Left colon (tissue), 2 donors: Measurements from ENCODE around the gene MRPS27. TPM values are rescaled to one million over a fixed set of nuclear protein-coding genes. Genes with fewer than 3 reads are reported as not detected.
A peak's percentile ranks its signal among the peaks of the same experiment; 100 is the strongest.

Experiments
- ATAC-seq: fragments of 200-7000 bp; cut with Tn5 transposase; one replicate; pipeline ENCODE4 v1.9.1; 2020; ENCODE audit warnings: mild to moderate bottlenecking, moderate library complexity
- DNase-seq, 2 donors: peaks; one replicate each; pipeline ENCODE4 v3.0.0-alpha.2; 2020
- intact Hi-C, 2 donors: fragments of 100-400 bp; cut with DNase I in 1 of 2; cut with micrococcal nuclease in 1 of 2; formaldehyde crosslinking; loops; one replicate each; pipeline versions ENCODE4 v1.11.2 to v1.14.0; 2022; cut with DNase I, micrococcal nuclease
- long read RNA-seq: library from polyadenylated mRNA; unstranded; transcript quantifications from one replicate; pipeline ENCODE4 v2.0.0, GENCODE V29; 2021
- total RNA-seq, 2 donors: library from RNA; stranded (reverse); fragmentation: NEBNext Ultra II Directional; extraction: Animal tissue kit (Norgen Biotek cat#: 25700); gene quantifications; one replicate each; pipeline ENCODE4 v1.2.1, GENCODE V29; 2021
- donor health status: DM: no; HTN: no; CAD: no.
- donor health status: DM: yes; HTN: yes; CAD: no.

Gene MRPS27
- total RNA-seq, result 10 to 100 TPM; 35.6 to 40.6 TPM
- long read RNA-seq, transcript MRPS27-201 (11 exons, 2,785 nt), result major isoform, 29 of 53 reads
- long read RNA-seq, transcript MRPS27-202 (11 exons, 2,628 nt), result minor isoform, 8 of 53 reads
- long read RNA-seq, partial matches to known transcripts, result 5 of 53 reads
- long read RNA-seq, other reads (novel, unspliced or antisense), result 9 of 53 reads

DNA sequence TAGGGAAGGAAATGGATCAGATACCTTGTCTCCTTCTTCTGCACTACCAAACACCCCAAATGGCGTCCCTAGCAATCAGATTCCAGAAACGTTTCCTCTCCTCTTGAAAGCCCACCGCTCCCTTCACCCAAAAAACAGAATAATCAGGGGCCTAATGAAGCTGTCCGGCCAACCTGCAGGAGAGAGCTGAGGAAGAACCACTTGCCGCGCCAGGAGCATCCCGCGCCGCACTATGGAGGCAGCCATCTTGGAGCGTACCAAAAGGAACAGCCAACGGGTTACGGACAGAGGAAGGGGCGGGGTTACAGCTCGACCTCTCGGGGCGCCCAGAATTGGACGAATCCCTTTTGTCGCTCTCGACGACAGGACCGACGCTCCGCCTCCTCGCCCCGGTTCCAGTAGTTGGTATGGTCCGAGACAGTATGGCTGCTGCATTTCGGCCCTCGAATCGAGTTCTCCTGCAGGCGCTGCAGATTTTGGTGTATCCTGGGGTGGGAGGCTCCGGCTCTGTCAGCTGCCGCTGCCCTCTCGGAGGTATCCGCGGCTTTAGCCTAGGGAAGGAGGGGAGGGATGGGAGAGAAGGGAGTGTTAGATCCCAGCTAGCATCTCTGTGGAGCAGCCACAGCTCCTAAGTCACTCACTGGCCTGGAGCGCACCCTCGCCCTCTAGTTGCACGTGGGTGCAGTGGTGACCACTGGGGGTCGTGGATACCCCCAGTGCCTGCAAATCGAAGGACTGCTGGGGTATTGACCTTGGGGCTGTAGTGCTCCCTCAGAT, at the start of gene MRPS27, which contains the start of gene PTCD2:
TSS of gene MRPS27 (minus strand) at position 265 of the 777 bp plus-strand sequence. CDS start at position 246, 19 bp downstream.
TSS of gene PTCD2 (plus strand) at position 398 of the 777 bp plus-strand sequence. CDS start at position 408, 10 bp downstream.
- intact Hi-C loops, result no loop called here
- peak; percentile 97 to 98 for DNase-seq
- ATAC-seq, result peak; percentile 99

DNA sequence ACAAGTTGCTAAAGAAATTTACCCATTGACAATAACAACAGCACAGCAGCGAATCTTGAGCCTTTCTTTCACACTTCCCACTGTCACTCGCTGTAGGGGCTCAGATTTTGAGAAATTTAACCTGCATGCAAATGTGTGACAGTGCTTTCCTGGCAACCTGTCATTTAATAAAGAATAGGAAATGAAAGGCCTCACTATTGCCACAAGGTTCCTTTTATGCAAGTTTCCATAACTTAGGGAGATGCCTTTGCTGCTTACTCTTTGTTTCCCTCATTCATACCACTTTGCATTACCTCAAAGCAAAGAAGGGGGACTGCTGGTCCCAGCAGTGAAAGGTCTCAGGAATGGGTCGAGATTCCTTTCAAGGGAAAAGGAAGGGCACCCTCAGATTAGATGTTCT, 49.7 kb upstream of the MRPS27 start:
- ATAC-seq, result no peak
- intact Hi-C loops, result loop anchor here (5.0 to 10.0 kb wide), 3 partner anchors 153 to 455 kb away; no protein-coding TSS in a partner anchor

DNA sequence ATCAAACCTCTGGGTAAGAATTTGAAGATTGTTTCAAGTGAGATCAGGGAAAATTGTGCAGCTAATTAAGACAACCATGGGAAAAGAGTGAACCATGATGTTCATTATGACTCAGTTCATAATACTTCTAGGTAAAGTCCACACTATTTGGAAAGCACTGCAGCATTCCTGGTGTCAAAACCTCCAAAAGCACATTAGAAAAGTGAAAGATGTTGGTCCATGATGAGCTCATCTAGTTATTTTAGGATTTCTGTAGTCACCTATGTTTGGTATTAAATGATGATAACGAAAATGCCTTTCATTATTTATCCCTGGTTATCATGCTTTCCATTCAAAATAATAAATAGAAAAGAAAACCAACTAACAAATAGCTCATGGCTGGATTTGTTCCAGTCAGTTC, 49.3 kb upstream of the MRPS27 start:
- intact Hi-C loops, result loop anchor here in 1 of 2 donors (5.0 to 10.0 kb wide), 2 partner anchors 153 to 456 kb away; no protein-coding TSS in a partner anchor
- no peak for ATAC-seq
- DNase-seq, result no peak

More for the DNA sequence above, 49.7 kb upstream of the MRPS27 start:
- DNase-seq, result no peak

DNA sequence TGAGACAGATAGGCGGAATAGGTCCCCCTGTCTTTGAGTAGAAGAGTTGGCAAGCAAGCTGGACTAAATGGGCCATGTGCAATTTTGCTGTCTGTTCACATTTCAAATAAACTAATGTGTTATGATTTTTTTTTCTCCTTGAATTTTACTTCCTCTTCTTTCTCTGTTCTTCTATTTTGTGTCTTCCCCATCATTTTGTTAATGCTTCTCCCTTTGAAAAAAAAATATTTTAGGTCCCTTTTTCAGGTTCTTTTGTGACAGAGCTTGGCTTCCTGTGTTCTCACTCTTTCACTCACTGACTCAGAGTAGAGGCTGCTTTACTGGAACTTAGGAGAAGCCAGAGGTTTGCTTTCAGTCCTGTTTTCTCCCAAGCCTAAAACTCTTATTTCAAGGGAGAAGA, 48.2 kb upstream of the MRPS27 start:
- no peak for ATAC-seq
- DNase-seq, result no peak
- intact Hi-C loops, result loop anchor here in 1 of 2 donors (5.0 to 10.0 kb wide), 2 partner anchors 154 to 457 kb away; no protein-coding TSS in a partner anchor

DNA sequence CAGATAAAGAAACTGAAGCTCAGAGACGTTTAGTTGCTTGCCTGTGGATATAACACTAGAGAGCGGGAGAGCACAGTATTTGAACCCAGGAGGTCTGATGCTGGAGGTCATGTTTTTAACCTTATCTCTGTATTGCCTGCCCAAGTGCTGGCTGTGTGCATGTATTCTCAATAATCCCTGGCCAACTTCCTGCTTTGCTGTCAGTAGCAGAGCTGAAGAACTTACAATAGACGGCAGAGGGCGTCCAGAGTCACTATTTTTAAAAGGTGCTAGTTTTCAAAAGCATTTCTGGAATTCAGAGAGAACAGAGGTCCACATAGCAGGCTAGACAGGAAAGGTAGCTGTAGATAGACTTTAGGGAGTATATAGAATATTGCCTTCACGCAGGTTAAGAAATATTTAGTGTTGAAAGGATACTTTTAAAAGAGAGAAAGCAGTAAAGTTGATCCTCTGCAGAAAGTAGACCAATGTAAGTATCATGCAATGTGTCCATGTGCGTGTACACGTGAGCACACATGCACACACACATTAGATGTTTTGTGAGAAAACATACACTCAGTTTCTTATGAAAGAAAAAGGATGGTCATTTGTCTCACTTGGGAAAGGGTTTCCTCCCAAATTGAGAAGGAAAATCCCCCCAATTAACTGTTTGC, 46.4 kb upstream of the MRPS27 start:
- DNase-seq, result peak; percentile 54 to 73
- intact Hi-C loops, result loop anchor here in 1 of 2 donors (5.0 to 10.0 kb wide), 2 partner anchors 156 to 458 kb away; no protein-coding TSS in a partner anchor
- ATAC-seq, result peak; percentile 99

DNA sequence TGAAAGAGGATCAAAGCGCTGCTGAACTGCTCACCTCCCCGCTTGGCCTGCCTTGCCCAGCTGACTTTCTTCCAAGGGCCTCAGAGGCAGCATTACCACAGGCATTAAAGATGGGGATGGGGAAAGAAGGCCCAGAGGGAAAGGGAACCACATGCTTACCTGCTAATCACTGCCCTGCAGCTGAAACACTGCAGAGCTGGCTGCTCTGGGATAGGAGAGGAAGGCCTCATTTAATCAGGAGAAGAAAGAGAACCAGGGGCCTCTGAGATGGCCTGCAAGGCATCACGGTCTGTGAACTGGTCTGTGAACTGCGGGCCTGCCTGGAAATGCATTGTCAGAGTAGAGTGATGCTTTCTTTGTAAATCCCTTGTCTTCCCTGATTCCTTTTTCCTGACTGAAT, 44.9 kb upstream of the MRPS27 start:
- ATAC-seq (no peak), DNase-seq (no peak)
- intact Hi-C loops, result loop anchor here in 1 of 2 donors (5.0 to 10.0 kb wide), 2 partner anchors 157 to 460 kb away; no protein-coding TSS in a partner anchor

DNA sequence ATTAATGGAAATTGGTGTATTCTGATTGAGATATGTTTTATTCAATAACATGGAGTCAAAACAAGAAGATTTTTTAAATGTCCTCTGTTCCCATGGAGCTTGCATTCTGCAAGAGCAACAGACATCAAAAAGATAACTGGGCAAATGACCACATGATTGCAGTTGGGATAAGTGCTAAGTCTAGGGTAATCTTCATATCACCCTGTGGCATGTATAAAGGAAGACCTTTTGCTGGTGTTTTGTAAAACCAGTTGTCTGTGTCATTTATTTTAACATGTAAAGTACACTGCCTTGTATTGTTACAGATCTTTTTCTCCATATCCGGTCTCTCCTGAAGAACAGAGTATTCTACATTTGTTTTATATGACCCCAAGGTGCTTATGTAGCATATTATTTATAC, 44.1 kb upstream of the MRPS27 start:
- ATAC-seq (no peak), DNase-seq (no peak)
- intact Hi-C loops, result loop anchor here in 1 of 2 donors (10.0 kb wide), 1 partner anchor 461 kb away; no protein-coding TSS in a partner anchor

DNA sequence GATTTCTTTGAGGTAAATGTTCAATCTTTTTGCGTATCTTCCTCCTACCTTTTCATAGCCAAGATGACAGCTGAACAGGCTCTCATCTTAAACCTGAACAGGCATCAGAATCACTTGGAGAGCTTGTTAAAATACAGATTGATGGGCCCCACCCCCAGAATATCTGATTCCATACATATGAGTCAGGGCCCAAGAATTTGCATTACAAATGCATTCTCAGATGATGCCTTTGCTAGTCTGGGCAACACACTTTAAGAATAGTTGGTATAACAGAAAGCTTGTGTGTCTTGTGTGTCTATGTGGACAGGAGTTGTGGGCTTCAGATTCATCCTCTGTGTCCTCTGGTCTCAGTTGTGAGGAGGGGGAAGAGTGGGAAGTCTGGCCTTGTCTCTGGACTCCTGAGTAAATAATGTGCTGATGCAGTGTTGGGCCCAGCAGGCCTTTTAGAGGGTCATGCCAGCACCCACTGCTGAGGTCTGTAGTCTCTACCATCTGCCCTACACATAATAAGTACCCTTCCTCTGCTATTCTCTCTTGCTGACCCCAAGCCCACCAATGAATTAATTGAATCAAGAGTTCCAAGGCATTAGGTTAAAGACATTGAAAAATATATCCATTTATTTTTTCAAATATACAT, 43.2 kb upstream of the MRPS27 start:
- DNase-seq (no peak), ATAC-seq (no peak)
- intact Hi-C loops, result loop anchor here in 1 of 2 donors (10.0 kb wide), 1 partner anchor 462 kb away; no protein-coding TSS in a partner anchor

DNA sequence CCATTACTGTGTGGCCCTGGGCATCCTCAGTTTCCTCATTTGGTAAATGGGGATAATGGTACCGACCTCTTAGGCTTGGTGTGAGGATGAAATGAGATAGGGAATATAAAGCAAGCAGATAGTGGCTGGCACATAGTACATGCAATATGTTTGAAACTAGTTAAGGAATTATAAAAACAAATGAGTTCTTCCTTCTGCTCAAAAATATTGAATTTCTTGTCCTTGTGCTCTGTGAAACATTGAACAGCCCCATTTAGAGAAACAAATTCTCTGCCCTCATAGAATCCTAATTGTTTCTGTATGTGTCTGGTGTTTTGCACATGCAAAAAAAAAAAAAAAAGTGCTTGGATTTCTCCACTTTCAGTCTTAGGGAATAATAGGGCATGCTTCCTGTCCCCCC, 39.8 kb upstream of the MRPS27 start:
- no peak for ATAC-seq
- DNase-seq, result no peak
- intact Hi-C loops, result loop anchor here in 1 of 2 donors (10.0 kb wide), 1 partner anchor 465 kb away; no protein-coding TSS in a partner anchor

DNA sequence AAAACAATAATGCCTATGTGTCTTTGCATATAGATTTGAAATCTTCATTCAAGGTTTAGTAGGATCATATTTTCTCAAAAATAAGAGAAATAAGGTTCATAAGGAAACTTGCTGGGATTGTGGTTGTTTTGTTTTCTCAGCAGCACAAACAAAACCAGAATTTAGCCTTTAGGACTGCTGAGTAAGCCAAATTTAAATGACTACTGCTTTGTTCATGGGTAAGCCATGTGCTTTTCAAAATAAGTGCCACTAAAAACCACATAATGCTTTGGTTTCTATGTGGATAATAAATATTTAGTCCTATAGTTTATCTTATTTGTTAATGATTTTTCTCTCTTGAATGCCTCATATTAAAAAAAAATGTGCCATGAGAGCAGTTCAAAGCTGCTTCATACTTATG, 38.9 kb upstream of the MRPS27 start:
- intact Hi-C loops, result no loop called here
- no peak for ATAC-seq
- DNase-seq, result no peak

DNA sequence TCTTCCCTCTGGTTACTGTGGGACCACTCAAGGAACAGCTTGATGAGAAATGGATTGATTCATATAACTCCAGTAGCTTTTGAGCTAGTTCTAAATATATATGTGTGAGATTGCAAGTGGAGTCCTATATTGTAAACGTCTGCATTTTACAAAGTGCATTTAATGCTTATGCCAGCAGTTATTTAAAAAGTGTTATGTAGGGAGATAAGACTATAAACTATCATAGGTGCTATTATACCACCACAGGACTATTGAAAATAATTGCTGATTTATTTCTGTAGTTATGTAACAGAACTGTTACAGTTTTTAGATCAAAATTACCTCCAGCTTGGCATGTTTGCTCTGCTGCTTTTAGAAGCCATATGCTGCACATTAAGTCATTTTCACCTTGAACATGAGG, 36.3 kb upstream of the MRPS27 start:
- DNase-seq (no peak), ATAC-seq (no peak)
- intact Hi-C loops, result no loop called here

DNA sequence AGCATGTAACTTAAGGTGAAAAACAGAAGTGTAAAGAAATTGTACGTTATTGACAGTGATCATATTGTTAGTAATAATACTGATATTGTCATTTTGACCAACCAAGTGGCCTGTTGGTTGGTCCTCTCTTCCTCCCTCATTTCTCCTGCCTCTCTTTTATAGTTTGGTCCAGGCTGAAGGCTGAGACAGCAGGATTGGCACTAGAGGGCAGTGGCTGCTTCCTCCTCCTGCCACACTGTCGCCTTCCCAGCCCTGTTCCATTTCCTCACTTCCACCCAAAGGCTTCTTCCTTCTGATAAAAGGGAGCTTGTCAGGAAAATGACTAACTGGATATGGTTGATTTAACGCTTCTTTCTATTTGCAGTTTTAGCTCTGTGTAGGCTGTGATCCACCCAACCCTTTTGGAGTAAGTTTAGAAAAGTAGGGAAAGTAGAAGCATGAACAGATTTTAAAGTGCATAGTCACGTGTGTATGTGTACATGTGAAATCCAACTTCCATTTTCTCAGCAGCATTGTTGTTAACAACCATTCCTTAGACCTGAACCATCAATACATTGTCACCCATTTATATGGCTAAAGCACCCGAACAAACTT, 35.8 kb upstream of the MRPS27 start:
- DNase-seq (no peak), ATAC-seq (peak; percentile 68)
- intact Hi-C loops, result no loop called here

DNA sequence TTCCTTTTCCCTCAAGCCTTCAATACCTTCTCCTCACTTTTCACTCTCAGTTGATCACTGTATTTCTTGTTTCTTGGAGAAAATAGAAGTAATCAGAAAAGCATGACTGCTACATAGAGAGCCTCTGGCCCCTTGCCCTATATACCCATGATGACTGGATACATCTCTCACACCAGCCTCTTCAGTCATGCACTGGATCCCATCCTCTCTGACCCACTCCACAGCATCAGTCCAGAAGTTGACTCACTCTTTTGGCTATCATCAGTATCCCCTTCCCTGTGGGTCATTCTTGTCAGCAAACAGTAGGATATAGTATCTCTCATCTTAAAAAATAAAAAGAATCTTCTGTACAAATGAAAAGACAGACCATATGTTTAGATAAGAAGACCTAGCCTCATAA, 33.0 kb upstream of the MRPS27 start:
- DNase-seq, result no peak
- no peak for ATAC-seq
- intact Hi-C loops, result no loop called here

DNA sequence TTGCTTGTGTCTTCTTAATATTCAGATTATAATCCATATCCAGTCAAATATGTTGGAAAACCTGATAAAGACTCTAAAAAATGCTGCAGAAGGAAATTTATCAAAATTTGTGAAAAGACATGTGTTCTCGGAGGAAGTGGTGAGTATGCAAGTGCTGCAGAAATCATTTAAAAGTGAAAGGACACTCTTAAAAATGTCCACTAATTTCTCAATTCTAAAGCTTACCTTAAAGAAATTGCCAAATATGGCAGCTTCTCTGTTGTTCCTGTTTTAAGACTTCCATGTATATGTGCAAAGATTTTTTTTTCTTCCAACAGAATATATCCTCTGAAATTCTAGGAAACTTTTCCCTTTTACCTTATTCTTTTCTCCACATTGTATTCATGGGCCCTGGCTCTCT, 32.6 kb upstream of the MRPS27 start:
- intact Hi-C loops, result no loop called here
- ATAC-seq (no peak), DNase-seq (no peak)

DNA sequence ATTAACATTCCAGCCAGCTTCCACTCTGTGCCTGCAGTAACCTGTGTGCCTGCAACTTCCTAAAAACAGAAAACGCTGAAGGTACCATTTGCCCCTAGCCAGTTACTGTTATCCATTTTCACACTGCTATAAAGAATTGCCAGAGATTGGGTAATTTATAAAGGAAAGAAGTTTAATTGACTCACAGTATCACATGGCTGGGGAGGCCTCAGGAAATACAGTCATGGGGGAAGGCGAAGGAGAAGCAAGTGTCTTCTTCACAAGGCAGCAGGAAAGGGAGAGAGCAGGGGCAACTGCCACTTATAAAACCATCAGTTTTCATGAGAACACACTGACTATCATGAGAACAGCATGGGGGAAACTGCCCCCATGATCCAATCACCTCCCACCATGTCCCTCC, 31.3 kb upstream of the MRPS27 start:
- ATAC-seq, result no peak
- intact Hi-C loops, result no loop called here
- DNase-seq, result no peak

DNA sequence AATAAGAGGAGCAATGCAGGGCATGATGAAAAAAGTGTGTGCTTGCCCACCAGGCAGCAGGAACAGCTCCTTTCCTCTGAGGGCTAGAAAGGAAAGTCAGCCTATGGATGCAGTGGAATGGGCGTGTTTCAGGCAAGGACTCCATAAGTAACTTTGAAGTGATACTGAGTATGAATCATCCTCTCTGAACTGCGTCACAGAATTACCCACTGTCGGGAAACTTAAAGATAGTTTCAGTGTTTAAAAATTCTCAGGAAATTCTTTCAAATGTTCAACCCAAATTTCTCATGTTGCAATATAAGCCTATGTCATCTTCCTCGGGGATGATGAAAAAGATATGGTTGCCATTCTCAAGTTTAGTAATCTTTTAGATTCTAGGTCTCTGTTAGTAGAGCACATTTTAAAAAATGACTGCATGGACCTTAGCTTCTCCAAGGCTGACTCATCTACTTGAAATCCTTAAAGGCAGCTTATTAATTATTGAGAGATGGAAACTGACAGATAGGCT, 27.8 kb upstream of the MRPS27 start:
- intact Hi-C loops, result no loop called here
- ATAC-seq (no peak), DNase-seq (no peak)

DNA sequence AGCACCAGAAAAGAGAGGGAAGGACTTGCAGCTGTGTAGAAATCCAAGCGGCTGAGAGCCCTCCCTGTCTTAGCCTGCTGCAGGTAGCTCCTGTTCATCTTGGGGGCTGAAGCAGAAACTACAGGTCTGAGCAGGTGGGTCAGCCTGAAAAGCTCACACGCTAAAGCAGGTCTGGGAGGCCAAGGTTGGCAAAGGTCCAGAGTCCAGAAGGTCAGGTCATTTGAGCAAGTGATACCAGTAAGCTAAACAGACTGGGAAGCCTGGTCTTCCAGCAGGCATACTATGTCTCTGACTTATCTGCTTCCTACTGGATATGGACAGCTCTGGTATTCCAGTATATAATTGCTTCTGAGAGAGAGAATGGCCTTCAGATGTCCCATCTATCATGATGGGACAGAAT, 26.4 kb upstream of the MRPS27 start:
- intact Hi-C loops, result no loop called here
- DNase-seq, result no peak
- ATAC-seq, result no peak

DNA sequence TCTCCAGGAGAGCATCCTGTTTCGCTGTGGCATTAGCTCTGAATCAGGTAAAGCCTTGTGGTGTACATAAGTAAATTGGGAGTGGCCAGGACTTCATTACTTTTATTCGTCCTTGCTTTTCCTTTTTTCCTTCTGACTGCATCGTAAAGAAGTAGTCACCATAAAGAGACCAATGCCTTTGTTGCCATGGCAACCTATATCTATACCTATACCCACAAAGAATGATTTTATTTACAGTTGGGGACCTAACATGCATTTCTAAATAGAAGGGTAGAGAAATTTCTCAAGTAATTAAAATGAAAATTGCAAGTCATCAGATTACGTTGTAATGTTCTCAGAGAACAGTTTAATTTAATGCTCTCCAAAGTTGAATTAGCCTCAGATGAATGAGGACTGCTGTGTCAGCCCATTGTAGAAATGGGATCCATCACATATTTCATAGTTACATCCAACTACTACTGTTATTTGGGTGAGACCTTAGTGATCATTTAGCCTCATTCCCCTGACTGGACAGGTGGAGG, 18.7 kb upstream of the MRPS27 start:
- intact Hi-C loops, result no loop called here
- ATAC-seq, result no peak
- no peak for DNase-seq
